ENCODE measurements around the gene CLDN6.

DNA sequence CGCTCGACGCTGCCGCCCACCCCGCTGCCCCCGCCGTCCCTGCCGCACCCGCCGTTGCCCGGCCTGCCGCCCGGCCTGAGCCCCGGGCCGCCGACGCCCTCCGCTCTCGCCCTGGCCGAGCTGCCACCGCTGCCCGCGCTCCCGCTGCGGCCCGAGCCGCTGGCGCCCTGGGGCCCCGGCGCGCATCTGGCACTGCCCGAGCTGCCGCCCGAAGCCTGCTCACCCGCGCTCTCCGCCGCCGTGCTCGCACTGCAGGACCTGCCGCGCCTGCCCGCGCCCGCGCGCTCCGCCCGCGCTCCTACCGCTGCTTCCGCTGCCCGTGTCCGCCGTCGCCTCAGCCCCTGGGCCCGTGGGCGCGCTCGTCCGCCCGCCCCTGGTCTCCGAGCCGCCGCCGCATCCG is 13.7 kb downstream of the CLDN6 start:
- TF ChIP-seq, protein P1, sequence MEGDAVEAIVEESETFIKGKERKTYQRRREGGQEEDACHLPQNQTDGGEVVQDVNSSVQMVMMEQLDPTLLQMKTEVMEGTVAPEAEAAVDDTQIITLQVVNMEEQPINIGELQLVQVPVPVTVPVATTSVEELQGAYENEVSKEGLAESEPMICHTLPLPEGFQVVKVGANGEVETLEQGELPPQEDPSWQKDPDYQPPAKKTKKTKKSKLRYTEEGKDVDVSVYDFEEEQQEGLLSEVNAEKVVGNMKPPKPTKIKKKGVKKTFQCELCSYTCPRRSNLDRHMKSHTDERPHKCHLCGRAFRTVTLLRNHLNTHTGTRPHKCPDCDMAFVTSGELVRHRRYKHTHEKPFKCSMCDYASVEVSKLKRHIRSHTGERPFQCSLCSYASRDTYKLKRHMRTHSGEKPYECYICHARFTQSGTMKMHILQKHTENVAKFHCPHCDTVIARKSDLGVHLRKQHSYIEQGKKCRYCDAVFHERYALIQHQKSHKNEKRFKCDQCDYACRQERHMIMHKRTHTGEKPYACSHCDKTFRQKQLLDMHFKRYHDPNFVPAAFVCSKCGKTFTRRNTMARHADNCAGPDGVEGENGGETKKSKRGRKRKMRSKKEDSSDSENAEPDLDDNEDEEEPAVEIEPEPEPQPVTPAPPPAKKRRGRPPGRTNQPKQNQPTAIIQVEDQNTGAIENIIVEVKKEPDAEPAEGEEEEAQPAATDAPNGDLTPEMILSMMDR (IDR thresholded peaks at IDR 0.05) = no peak
- no peak for TF ChIP-seq POLR2A (IDR thresholded peaks at IDR 0.05)

Data from right lobe of liver (tissue), 4 donors.